ENCODE measurements around the gene KRTAP3-2.

KRTAP3-2 gene

DNA sequence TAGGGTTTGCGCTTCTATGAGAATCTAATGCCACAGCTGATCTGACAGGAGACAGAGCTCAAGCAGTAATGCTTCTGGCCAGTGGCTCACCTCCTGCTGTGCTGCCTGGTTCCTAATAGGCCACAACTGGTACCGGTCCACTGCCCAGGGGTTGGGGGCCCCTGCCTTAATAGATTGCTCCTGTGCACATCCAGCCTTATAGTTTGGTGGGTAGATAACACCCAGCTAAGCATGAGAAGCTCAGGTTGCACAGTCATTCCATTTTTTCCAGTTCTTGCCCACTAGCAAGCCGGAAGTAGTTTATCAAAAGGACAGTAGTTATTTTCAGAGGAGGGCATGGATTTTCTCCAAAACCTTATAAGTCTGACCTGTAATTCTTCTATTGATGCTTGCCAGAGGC, 19.7 kb upstream of the KRTAP3-2 start:
- no peak for TF ChIP-seq ZFP30 (CRISPR knock-in tag; IDR thresholded peaks at IDR 0.05)
- no peak for TF ChIP-seq TOX (CRISPR knock-in tag; IDR thresholded peaks at IDR 0.05; ENCODE audit: borderline replicate concordance)
- no peak for TF ChIP-seq BACH2 (CRISPR knock-in tag; IDR thresholded peaks at IDR 0.05; ENCODE audit: borderline replicate concordance)
- ATAC-seq, result no peak

DNA sequence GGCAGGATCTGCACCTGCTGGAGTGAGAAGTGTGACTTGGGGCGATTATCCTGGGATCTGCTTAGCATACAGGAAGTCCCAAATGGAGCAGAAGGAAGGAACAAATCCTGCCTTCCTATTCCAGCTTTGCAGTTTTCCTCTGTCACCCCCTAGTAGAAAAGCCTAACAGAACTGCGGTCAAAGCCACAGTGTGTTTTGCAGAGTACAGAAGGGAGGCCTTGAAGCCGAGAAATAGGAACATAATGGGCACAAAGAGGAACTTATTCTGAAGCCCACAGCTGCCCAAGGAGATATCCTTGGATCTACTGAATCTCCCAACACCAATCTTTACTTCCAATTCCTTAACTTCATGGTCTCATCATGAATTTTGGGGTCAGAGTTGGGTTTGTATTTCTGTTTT, 18.8 kb upstream of the KRTAP3-2 start:
- ATAC-seq, result no peak

DNA sequence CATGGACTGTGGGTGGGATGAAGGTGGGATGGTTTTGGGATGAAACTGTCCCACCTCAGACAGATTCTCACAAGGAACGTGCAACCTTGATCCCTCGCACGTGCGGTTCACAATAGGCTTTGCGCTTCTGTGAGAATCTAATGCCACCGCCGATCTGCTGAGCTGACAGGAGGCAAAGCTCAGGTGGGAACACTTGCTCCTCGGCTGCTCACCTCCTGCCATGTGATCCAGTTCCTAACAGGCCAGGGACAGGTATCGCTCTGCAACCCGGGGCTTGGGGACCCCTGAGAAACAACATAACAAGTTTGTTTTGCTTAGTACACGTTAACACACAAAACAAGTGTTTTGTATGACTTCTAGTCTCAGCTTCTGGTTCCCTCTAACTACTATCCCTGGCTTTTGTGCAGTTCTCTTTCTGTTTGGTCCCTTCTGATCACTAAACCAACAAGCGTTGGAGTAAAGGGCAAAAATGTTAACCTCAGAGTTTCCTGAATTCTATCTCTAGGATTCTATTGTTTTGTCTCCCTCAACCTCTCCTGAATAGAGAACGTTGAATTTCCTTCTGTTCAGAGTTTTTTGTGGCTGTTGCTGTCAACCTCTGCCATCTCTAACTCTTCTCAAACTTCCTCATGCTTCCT, 17.0 kb upstream of the KRTAP3-2 start:
- TF ChIP-seq TOX (CRISPR knock-in tag; IDR thresholded peaks at IDR 0.05; ENCODE audit: borderline replicate concordance) (no peak), ESRRG (CRISPR knock-in tag; IDR thresholded peaks at IDR 0.05) (no peak), ZNF565 (CRISPR knock-in tag; conservative IDR thresholded peaks at IDR 0.05; ENCODE audit: low read depth) (no peak), SNAI2 (CRISPR knock-in tag; IDR thresholded peaks at IDR 0.05) (no peak), ZNF8 (CRISPR knock-in tag; IDR thresholded peaks at IDR 0.05) (no peak), GLIS3 (CRISPR knock-in tag; IDR thresholded peaks at IDR 0.05) (no peak), BACH2 (CRISPR knock-in tag; IDR thresholded peaks at IDR 0.05; ENCODE audit: borderline replicate concordance) (no peak), RARB (CRISPR knock-in tag; IDR thresholded peaks at IDR 0.05) (no peak), ZNF70 (CRISPR knock-in tag; IDR thresholded peaks at IDR 0.05) (no peak), ISL1 (CRISPR knock-in tag; IDR thresholded peaks at IDR 0.05) (no peak), PPARA (CRISPR knock-in tag; IDR thresholded peaks at IDR 0.05; ENCODE audit: borderline replicate concordance) (no peak), CSDC2 (CRISPR knock-in tag; IDR thresholded peaks at IDR 0.05) (no peak), OSR1 (CRISPR knock-in tag; IDR thresholded peaks at IDR 0.05) (no peak), ZFP3 (CRISPR knock-in tag; IDR thresholded peaks at IDR 0.05) (no peak)
- TF ChIP-seq, protein P1, sequence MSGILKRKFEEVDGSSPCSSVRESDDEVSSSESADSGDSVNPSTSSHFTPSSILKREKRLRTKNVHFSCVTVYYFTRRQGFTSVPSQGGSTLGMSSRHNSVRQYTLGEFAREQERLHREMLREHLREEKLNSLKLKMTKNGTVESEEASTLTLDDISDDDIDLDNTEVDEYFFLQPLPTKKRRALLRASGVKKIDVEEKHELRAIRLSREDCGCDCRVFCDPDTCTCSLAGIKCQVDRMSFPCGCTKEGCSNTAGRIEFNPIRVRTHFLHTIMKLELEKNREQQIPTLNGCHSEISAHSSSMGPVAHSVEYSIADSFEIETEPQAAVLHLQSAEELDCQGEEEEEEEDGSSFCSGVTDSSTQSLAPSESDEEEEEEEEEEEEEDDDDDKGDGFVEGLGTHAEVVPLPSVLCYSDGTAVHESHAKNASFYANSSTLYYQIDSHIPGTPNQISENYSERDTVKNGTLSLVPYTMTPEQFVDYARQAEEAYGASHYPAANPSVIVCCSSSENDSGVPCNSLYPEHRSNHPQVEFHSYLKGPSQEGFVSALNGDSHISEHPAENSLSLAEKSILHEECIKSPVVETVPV (CRISPR knock-in tag; IDR thresholded peaks at IDR 0.05), result no peak
- TF ChIP-seq, protein P2, sequence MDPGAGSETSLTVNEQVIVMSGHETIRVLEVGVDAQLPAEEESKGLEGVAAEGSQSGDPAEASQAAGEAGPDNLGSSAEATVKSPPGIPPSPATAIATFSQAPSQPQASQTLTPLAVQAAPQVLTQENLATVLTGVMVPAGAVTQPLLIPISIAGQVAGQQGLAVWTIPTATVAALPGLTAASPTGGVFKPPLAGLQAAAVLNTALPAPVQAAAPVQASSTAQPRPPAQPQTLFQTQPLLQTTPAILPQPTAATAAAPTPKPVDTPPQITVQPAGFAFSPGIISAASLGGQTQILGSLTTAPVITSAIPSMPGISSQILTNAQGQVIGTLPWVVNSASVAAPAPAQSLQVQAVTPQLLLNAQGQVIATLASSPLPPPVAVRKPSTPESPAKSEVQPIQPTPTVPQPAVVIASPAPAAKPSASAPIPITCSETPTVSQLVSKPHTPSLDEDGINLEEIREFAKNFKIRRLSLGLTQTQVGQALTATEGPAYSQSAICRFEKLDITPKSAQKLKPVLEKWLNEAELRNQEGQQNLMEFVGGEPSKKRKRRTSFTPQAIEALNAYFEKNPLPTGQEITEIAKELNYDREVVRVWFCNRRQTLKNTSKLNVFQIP (CRISPR knock-in tag; IDR thresholded peaks at IDR 0.05; ENCODE audit: borderline replicate concordance, low read depth), result no peak
- TF ChIP-seq, protein P3, sequence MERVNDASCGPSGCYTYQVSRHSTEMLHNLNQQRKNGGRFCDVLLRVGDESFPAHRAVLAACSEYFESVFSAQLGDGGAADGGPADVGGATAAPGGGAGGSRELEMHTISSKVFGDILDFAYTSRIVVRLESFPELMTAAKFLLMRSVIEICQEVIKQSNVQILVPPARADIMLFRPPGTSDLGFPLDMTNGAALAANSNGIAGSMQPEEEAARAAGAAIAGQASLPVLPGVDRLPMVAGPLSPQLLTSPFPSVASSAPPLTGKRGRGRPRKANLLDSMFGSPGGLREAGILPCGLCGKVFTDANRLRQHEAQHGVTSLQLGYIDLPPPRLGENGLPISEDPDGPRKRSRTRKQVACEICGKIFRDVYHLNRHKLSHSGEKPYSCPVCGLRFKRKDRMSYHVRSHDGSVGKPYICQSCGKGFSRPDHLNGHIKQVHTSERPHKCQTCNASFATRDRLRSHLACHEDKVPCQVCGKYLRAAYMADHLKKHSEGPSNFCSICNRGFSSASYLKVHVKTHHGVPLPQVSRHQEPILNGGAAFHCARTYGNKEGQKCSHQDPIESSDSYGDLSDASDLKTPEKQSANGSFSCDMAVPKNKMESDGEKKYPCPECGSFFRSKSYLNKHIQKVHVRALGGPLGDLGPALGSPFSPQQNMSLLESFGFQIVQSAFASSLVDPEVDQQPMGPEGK (CRISPR knock-in tag; IDR thresholded peaks at IDR 0.05; ENCODE audit: borderline replicate concordance), result no peak
- ATAC-seq, result no peak

More for the DNA sequence above, 18.8 kb upstream of the KRTAP3-2 start:
- TF ChIP-seq ZNF565 (CRISPR knock-in tag; conservative IDR thresholded peaks at IDR 0.05; ENCODE audit: low read depth) (no peak), ZC3H10 (CRISPR knock-in tag; IDR thresholded peaks at IDR 0.05) (no peak), ARNTL (CRISPR knock-in tag; IDR thresholded peaks at IDR 0.05; ENCODE audit: borderline replicate concordance, low read depth) (no peak), ZFP30 (CRISPR knock-in tag; IDR thresholded peaks at IDR 0.05) (no peak), TCF4 (CRISPR knock-in tag; IDR thresholded peaks at IDR 0.05; ENCODE audit: borderline replicate concordance) (no peak), BACH2 (CRISPR knock-in tag; IDR thresholded peaks at IDR 0.05; ENCODE audit: borderline replicate concordance) (no peak), TOX (CRISPR knock-in tag; IDR thresholded peaks at IDR 0.05; ENCODE audit: borderline replicate concordance) (no peak), ZNF70 (CRISPR knock-in tag; IDR thresholded peaks at IDR 0.05) (no peak), PPARA (CRISPR knock-in tag; IDR thresholded peaks at IDR 0.05; ENCODE audit: borderline replicate concordance) (no peak), RARB (CRISPR knock-in tag; IDR thresholded peaks at IDR 0.05) (no peak), ZNF8 (CRISPR knock-in tag; IDR thresholded peaks at IDR 0.05) (no peak), ISL1 (CRISPR knock-in tag; IDR thresholded peaks at IDR 0.05) (no peak), OSR1 (CRISPR knock-in tag; IDR thresholded peaks at IDR 0.05) (no peak), ESRRG (CRISPR knock-in tag; IDR thresholded peaks at IDR 0.05) (no peak), ZFP3 (CRISPR knock-in tag; IDR thresholded peaks at IDR 0.05) (no peak)
- TF ChIP-seq, protein P1 (CRISPR knock-in tag; IDR thresholded peaks at IDR 0.05), result no peak
- TF ChIP-seq, protein P2 (CRISPR knock-in tag; IDR thresholded peaks at IDR 0.05; ENCODE audit: borderline replicate concordance, low read depth), result no peak
- TF ChIP-seq, protein P4, sequence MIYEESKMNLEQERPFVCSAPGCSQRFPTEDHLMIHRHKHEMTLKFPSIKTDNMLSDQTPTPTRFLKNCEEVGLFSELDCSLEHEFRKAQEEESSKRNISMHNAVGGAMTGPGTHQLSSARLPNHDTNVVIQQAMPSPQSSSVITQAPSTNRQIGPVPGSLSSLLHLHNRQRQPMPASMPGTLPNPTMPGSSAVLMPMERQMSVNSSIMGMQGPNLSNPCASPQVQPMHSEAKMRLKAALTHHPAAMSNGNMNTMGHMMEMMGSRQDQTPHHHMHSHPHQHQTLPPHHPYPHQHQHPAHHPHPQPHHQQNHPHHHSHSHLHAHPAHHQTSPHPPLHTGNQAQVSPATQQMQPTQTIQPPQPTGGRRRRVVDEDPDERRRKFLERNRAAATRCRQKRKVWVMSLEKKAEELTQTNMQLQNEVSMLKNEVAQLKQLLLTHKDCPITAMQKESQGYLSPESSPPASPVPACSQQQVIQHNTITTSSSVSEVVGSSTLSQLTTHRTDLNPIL (CRISPR knock-in tag; IDR thresholded peaks at IDR 0.05; ENCODE audit: low read depth), result no peak
